K562 (cell line): Measurements from ENCODE around the gene ITGA11. TPM values are rescaled to one million over a fixed set of nuclear protein-coding genes. Genes with fewer than 3 reads are reported as not detected.

Experiments
- ATAC-seq: fragments of 200-7000 bp; cut with Tn5 transposase; 3 replicates; pipeline ENCODE4 v1.9.1; 2020; ENCODE audit warnings: moderate library complexity
- BruUV-seq: library from RNA; stranded (reverse); fragments of 400-500 nt; replicated peaks from 2 replicates; lab custom pipeline; 2021; lab: Mats Ljungman, UMichigan
- CTCF ChIA-PET: fragments of 300-600 bp; formaldehyde crosslinking; extraction: SDS; loops from one replicate; lab custom pipeline; 2021; ENCODE audit warnings: low intra/inter-chr PET ratio; lab: Yijun Ruan, JAX
- POLR2A ChIA-PET: fragments of 300-600, 350-650 bp; sonication (Branson Sonifier 250); formaldehyde crosslinking; extraction: SDS; loops from one replicate; lab custom pipeline; 2021; ENCODE audit warnings: antibody characterized with exemption, inconsistent platforms; lab: Yijun Ruan, JAX
- DNase-seq, 4 experiments: peaks; one replicate each; pipeline versions ENCODE4 v3.0.0 to v3.0.0-alpha.2; 2011 to 2018; ENCODE audit warnings: low spot score in 3 of 4, mixed read lengths in 3 of 4; ENCODE audit errors: extremely low read depth in 1 of 4
- FAIRE-seq: peaks from 2 replicates; lab custom pipeline; 2011; peaks lifted over from hg19 to GRCh38; lab: Jason Lieb, UNC
- H2AFZ ChIP-seq: 2 replicates; pipeline ENCODE4 v1.6.0; 2011; ENCODE audit warnings: low read depth, low read length, control low read depth, inconsistent platforms
- H3K27ac ChIP-seq: fragments of 200-600 bp; 3 replicates; pipeline ENCODE4 v1.8.0; 2011; ENCODE audit warnings: low read depth, mild to moderate bottlenecking, control low read depth, inconsistent platforms, low read length, moderate library complexity, mixed read lengths; ENCODE audit errors: extremely low read depth
- H3K27me3 ChIP-seq, 2 experiments: fragments of 300-600 bp in 1 of 2; 2 replicates in 1 of 2; 3 replicates in 1 of 2; pipeline versions ENCODE4 v1.6.0 to v1.8.0; 2011; ENCODE audit warnings: inconsistent platforms in 2 of 2, low read length in 2 of 2, mild to moderate bottlenecking in 1 of 2, mixed read lengths in 1 of 2, moderate library complexity in 1 of 2; ENCODE audit not compliant: control insufficient read depth in 2 of 2, insufficient read depth in 2 of 2
- H3K36me3 ChIP-seq: fragments of 300-600 bp; 3 replicates; pipeline ENCODE4 v1.8.0; 2011; ENCODE audit warnings: mild to moderate bottlenecking, low read length, inconsistent platforms; ENCODE audit not compliant: control insufficient read depth, insufficient read depth
- H3K4me1 ChIP-seq, 2 experiments: fragments of 200-600 bp in 1 of 2; replicated peaks in 1 of 2; 2 replicates in 1 of 2; 3 replicates in 1 of 2; pipeline versions ENCODE4 v1.5.1 to v1.8.0; 2011; ENCODE audit warnings: inconsistent platforms in 2 of 2, low read length in 2 of 2, mild to moderate bottlenecking in 1 of 2, mixed read lengths in 1 of 2, moderate library complexity in 1 of 2; ENCODE audit not compliant: control insufficient read depth in 2 of 2, insufficient read depth in 2 of 2
- H3K4me2 ChIP-seq: 2 replicates; pipeline ENCODE4 v1.6.1; 2011; ENCODE audit warnings: low read length, control low read depth, inconsistent platforms, mixed read lengths; ENCODE audit not compliant: insufficient read depth
- H3K4me3 ChIP-seq: fragments of 200-600 bp; sonication (generic), shearing (Covaris generic); 2 replicates; pipeline ENCODE4 v1.5.1; 2016; ENCODE audit warnings: control low read depth, inconsistent platforms
- H3K79me2 ChIP-seq: fragments of 200-600 bp; 3 replicates; pipeline ENCODE4 v1.8.0; 2011; ENCODE audit warnings: low read length, inconsistent platforms; ENCODE audit not compliant: control insufficient read depth, insufficient read depth
- H3K9ac ChIP-seq, 2 experiments: 2 replicates each; pipeline versions ENCODE4 v1.6.0 to v1.6.1; 2011; ENCODE audit warnings: low read depth in 2 of 2, low read length in 2 of 2, control low read depth in 1 of 2, inconsistent platforms in 1 of 2, mild to moderate bottlenecking in 1 of 2, mixed read lengths in 1 of 2; ENCODE audit not compliant: insufficient read depth in 1 of 2
- H3K9me1 ChIP-seq: one replicate; pipeline ENCODE4 v1.6.0; 2011; ENCODE audit warnings: inconsistent platforms, mild to moderate bottlenecking, low read length, moderate library complexity; ENCODE audit not compliant: control insufficient read depth, insufficient read depth
- H3K9me3 ChIP-seq: replicated peaks from 2 replicates; pipeline ENCODE4 v1.5.1; 2011; ENCODE audit warnings: low read depth, low read length, inconsistent platforms; ENCODE audit not compliant: control insufficient read depth, insufficient read depth
- H4K20me1 ChIP-seq: replicated peaks from 2 replicates; pipeline ENCODE4 v1.6.1; 2011; ENCODE audit warnings: low read length, inconsistent platforms, mixed read lengths; ENCODE audit not compliant: control insufficient read depth, insufficient read depth
- ARID1B ChIP-seq: fragments of 450-650 bp; IDR thresholded peaks from 2 replicates; pipeline ENCODE4 v1.6.1; 2016; ENCODE audit warnings: antibody characterized with exemption, mild to moderate bottlenecking, inconsistent platforms
- ATF3 ChIP-seq, 2 experiments: fragments of 450-650 bp in 1 of 2; sonication (generic) in 1 of 2; formaldehyde crosslinking in 1 of 2; IDR thresholded peaks in 1 of 2; conservative IDR thresholded peaks in 1 of 2; 2 replicates each; pipeline versions ENCODE4 v1.6.1 to v1.8.1; 2016 to 2023; ENCODE audit warnings: mild to moderate bottlenecking in 2 of 2, moderate library complexity in 2 of 2, inconsistent platforms in 1 of 2, missing genetic modification reagents in 1 of 2
- ATF7 ChIP-seq: fragments of 450-650 bp; IDR thresholded peaks from 2 replicates; pipeline ENCODE4 v1.7.1; 2014; ENCODE audit warnings: mild to moderate bottlenecking, moderate library complexity
- CEBPB ChIP-seq: fragments of 450-650 bp; IDR thresholded peaks from 2 replicates; pipeline ENCODE4 v1.6.1; 2016; ENCODE audit warnings: missing genetic modification characterization, missing compliant biosample characterization
- FOSL1 ChIP-seq: fragments of 200-800 bp; sonication (Bioruptor generic); conservative IDR thresholded peaks from 2 replicates; pipeline ENCODE4 v1.6.1; 2016; ENCODE audit warnings: missing genetic modification characterization, missing compliant biosample characterization
- JUN ChIP-seq, 2 experiments: sonication (generic) in 1 of 2; formaldehyde crosslinking in 1 of 2; IDR thresholded peaks; 2 replicates each; pipeline versions ENCODE4 v1.6.1 to v1.8.0; 2012 to 2022; ENCODE audit warnings: borderline replicate concordance in 2 of 2, mild to moderate bottlenecking in 2 of 2, improper control_type of control experiment in 1 of 2, low read depth in 1 of 2, low read length in 1 of 2, missing genetic modification reagents in 1 of 2
- JUND ChIP-seq, 2 experiments: IDR thresholded peaks; 2 replicates in 1 of 2; 3 replicates in 1 of 2; pipeline ENCODE4 v1.6.1; 2011; ENCODE audit warnings: borderline replicate concordance in 2 of 2, low read depth in 2 of 2, low read length in 2 of 2, improper control_type of control experiment in 1 of 2, missing biosample characterization in 1 of 2, missing genetic modification characterization in 1 of 2, missing genetic modification reagents in 1 of 2
- SMAD3 ChIP-seq: fragments of 450-650 bp; formaldehyde crosslinking; conservative IDR thresholded peaks from 2 replicates; pipeline ENCODE4 v1.4.0; 2020; ENCODE audit warnings: mild to moderate bottlenecking
- WGBS: fragments of 100-300 bp; shearing (Covaris generic); methylation state at CpG from one replicate; pipeline ENCODE4 v1.1.6; 2016; ENCODE audit warnings: low coverage, mixed read lengths; ENCODE audit not compliant: insufficient coverage; ENCODE audit errors: missing lambda C conversion rate; 5-methylcytosine and 5-hydroxymethylcytosine counted together
- in situ Hi-C: fragments of 300-500 bp; cut with MboI; formaldehyde crosslinking; loops from 4 replicates; pipeline ENCODE4 v1.15.0; 2018; ENCODE audit warnings: inconsistent platforms, mixed read lengths
- intact Hi-C: fragments of 100-400 bp; cut with micrococcal nuclease; formaldehyde crosslinking; loops from 2 replicates; pipeline ENCODE4 v1.14.2; 2022
- polyA plus RNA-seq, 8 experiments: library from polyadenylated mRNA; depleted of rRNA in 4 of 8; stranded (reverse) in 5 of 8; unstranded in 3 of 8; fragments of >200 nt; fragmentation: Nextera tagmentation in 2 of 8; fragmentation: Illumina TruSeq in 1 of 8; extraction: Ambion mirVana in 2 of 8; extraction: Trizol in 1 of 8; gene quantifications; 2 replicates each; pipeline versions ENCODE4 v1.2.1 to v1.2.3, GENCODE V29; 2011 to 2014; ENCODE audit warnings: inconsistent platforms in 1 of 8, missing spikeins in 1 of 8
- total RNA-seq, 7 experiments: library from RNA; depleted of rRNA in 6 of 7; stranded (reverse); fragments of >200 nt in 6 of 7; fragmentation: Illumina TruSeq in 2 of 7; extraction: Trizol in 2 of 7; gene quantifications; 2 replicates each; pipeline versions ENCODE4 v1.2.1 to v1.2.3, GENCODE V29; 2011 to 2021; ENCODE audit warnings: low replicate concordance in 1 of 7

Gene ITGA11
- total and polyA plus RNA-seq, 9 of the 15 experiments (the other 6 are each of a cell fraction or from before 2014, with no cell fraction given) = 0.01 TPM; not detected in 8

GRCh38 chr15:68354923-68355322 is 77.0 kb downstream of the ITGA11 start:
- no peaks in the 10 kb centered on the region for H3K9me1 ChIP-seq
- H3K79me2 ChIP-seq = no peaks in the 10 kb centered on the region
- in situ Hi-C loops (no loop called here), intact Hi-C loops (no loop called here)
- DNase-seq = peak in 3 of 4 experiments; percentile 16 to 25 (median 21)
- 0% methylated on average over 4 of the region's 4 CpGs for WGBS
- TF ChIP-seq FOSL1 (tag) (peak; percentile 92), JUN (IDR thresholded peaks at IDR 0.05; ENCODE audit: borderline replicate concordance, low read depth, low read length) (0 out of 2 replicates have a peak, but pooled peaks have one; percentile 47), JUN (CRISPR knock-in tag; IDR thresholded peaks at IDR 0.05; ENCODE audit: borderline replicate concordance) (no peak), ARID1B (0 out of 2 replicates have a peak, but pooled peaks have one; percentile 19), ATF7 (no peak), JUND (IDR thresholded peaks at IDR 0.05; ENCODE audit: borderline replicate concordance, low read depth, low read length) (peak; percentile 57; the same call in 1 of the 2 replicates), JUND (tag; IDR thresholded peaks at IDR 0.05; ENCODE audit: borderline replicate concordance, low read depth, low read length) (peak; percentile 26; the same call in 1 of the 3 replicates), SMAD3 (CRISPR knock-in tag) (no peak), ATF3 (IDR thresholded peaks at IDR 0.05) (peak; percentile 74), ATF3 (CRISPR knock-in tag; conservative IDR thresholded peaks at IDR 0.05) (no peak), CEBPB (0 out of 2 replicates have a peak, but pooled peaks have one; percentile 10)
- ChIA-PET POLR2A (interaction anchor here (0.6 to 1.5 kb wide), 3 partner anchors 9 to 226 kb away, joined by 3 to 4 read pairs (median 4); no protein-coding TSS in a partner anchor), CTCF (no interaction called here)
- H3K9ac ChIP-seq = no peak overlapping the region
- H3K4me3 ChIP-seq = no peak overlapping the region
- H2AFZ ChIP-seq = no peak overlapping the region
- no peaks in the 10 kb centered on the region for H3K36me3 ChIP-seq
- no peaks in the 10 kb centered on the region for H3K4me1 ChIP-seq
- no peak for ATAC-seq
- BruUV-seq = no TSS peak
- H3K4me2 ChIP-seq = no peak overlapping the region
- H3K9me3 ChIP-seq = no peaks in the 10 kb centered on the region
- peaks cover 24 to 63% of the 10 kb centered on the region in 2 experiments for H3K27me3 ChIP-seq
- H4K20me1 ChIP-seq = 0 out of 2 replicates have a peak, but pooled peaks cover 5% of the 10 kb centered on the region
- FAIRE-seq = no peak
- H3K27ac ChIP-seq = no peak overlapping the region
